ENCODE data around the gene ST7. TPM values are rescaled to one million over a fixed set of nuclear protein-coding genes. Genes with fewer than 3 reads are reported as not detected.

ST7 gene
- total RNA-seq, 1 experiment from 2014 or later: 12.9 TPM

DNA sequence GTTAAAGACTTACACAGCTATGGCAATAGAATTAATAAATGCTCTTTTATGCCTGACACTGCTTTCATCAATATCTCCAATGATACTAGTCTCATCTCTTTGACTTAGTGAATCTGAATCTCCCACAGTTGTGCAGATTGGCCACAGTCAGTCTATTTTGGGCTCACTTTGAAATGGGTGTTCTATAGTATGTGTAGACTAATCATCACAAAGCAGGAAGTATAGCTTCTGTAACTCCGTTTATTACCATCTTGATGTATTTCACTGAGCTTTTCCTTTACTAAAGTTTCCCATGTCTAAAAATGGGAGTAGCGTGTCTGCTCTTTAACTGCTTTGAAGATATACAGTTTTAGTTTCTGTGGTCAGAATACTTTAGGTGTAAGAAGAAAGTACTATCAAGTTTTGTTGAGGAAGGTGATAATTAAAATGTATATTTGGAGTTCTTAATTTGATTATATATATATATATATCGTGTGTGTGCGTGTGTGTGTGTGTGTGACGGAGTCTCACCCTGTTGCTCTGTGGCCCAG is 70.1 kb downstream of the ST7 start:
- no peak overlapping the region for H3K18ac ChIP-seq (ENCODE audit: insufficient read length, low read depth, low read length)
- H2BK12ac ChIP-seq (ENCODE audit: insufficient read length, low read depth, low read length): no peak overlapping the region
- no peak overlapping the region for H2BK15ac ChIP-seq (ENCODE audit: low read depth, low read length)
- H3K36me3 Mint-ChIP-seq (ENCODE audit: insufficient read depth in 1 of 3, low read depth in 3 of 3): no peaks in the 10 kb centered on the region
- H4K5ac ChIP-seq (ENCODE audit: insufficient read length, low read depth, low read length): no peak overlapping the region
- H4K91ac ChIP-seq (ENCODE audit: insufficient read length, low read depth, low read length): no peak overlapping the region
- TF ChIP-seq, protein P1, sequence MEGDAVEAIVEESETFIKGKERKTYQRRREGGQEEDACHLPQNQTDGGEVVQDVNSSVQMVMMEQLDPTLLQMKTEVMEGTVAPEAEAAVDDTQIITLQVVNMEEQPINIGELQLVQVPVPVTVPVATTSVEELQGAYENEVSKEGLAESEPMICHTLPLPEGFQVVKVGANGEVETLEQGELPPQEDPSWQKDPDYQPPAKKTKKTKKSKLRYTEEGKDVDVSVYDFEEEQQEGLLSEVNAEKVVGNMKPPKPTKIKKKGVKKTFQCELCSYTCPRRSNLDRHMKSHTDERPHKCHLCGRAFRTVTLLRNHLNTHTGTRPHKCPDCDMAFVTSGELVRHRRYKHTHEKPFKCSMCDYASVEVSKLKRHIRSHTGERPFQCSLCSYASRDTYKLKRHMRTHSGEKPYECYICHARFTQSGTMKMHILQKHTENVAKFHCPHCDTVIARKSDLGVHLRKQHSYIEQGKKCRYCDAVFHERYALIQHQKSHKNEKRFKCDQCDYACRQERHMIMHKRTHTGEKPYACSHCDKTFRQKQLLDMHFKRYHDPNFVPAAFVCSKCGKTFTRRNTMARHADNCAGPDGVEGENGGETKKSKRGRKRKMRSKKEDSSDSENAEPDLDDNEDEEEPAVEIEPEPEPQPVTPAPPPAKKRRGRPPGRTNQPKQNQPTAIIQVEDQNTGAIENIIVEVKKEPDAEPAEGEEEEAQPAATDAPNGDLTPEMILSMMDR (conservative IDR thresholded peaks at IDR 0.05): no peak
- H2BK20ac ChIP-seq (ENCODE audit: low read depth, low read length, poor library complexity, severe bottlenecking): no peak overlapping the region
- no peak overlapping the region for H3K23ac ChIP-seq (ENCODE audit: insufficient read length, low read depth, low read length)
- no peaks in the 10 kb centered on the region for H3K79me2 ChIP-seq (ENCODE audit: insufficient read depth, low read length)
- H3K79me1 ChIP-seq (ENCODE audit: insufficient read depth, low read depth, low read length, poor library complexity, severe bottlenecking): no peaks in the 10 kb centered on the region
- H4K20me1 ChIP-seq (ENCODE audit: control insufficient read depth, insufficient read depth, insufficient read length): no peaks in the 10 kb centered on the region
- DNase-seq: no peak
- no peak overlapping the region for H2BK5ac ChIP-seq (ENCODE audit: insufficient read length, low read length)
- H2AFZ ChIP-seq (ENCODE audit: low read length): no peak overlapping the region
- WGBS (ENCODE audit: extremely low coverage, insufficient read length, low lambda C conversion rate): no CpG with 5 or more reads among the region's 5 CpGs
- no peak overlapping the region for H3K4me2 ChIP-seq (ENCODE audit: insufficient read depth, insufficient read length, low read length)
- H3K27me3 ChIP-seq (ENCODE audit: insufficient read depth, low read length): no peaks in the 10 kb centered on the region
- H3K4me1 Mint-ChIP-seq: peaks cover 0 to 3% of the 10 kb centered on the region in 2 experiments; a peak in 1 of 4 replicates
- no peaks in the 10 kb centered on the region for H3K9me3 ChIP-seq (ENCODE audit: control insufficient read depth, low read depth, low read length)
- H3K56ac ChIP-seq (ENCODE audit: insufficient read length, low read depth, low read length): no peak overlapping the region
- H3K4me3 Mint-ChIP-seq: no peak overlapping the region
- H3T11ph ChIP-seq (ENCODE audit: low read length): no peak overlapping the region
- H2AK5ac ChIP-seq (ENCODE audit: insufficient read length, low read length): no peak overlapping the region
- no peak overlapping the region for H3K9ac ChIP-seq (ENCODE audit: extremely low read depth, insufficient read length, low read length)
- no peaks in the 10 kb centered on the region; the same call in 1 of the 2 replicates for H3K4me1 ChIP-seq (ENCODE audit: insufficient read depth, low read length)
- no peaks in the 10 kb centered on the region for H3K27me3 Mint-ChIP-seq (ENCODE audit: low read depth)
- no peak overlapping the region for H4K8ac ChIP-seq (replicated peaks; ENCODE audit: insufficient read length, low read depth, low read length)
- no peak overlapping the region for H3K14ac ChIP-seq (ENCODE audit: insufficient read depth, low read length)
- H3K23me2 ChIP-seq (ENCODE audit: insufficient read length, low read depth, low read length, poor library complexity, severe bottlenecking): no peaks in the 10 kb centered on the region
- no peak overlapping the region for H3K4ac ChIP-seq (ENCODE audit: low read depth, low read length)
- H2BK120ac ChIP-seq (ENCODE audit: low read depth, low read length, poor library complexity, severe bottlenecking): no peak overlapping the region
- no peaks in the 10 kb centered on the region; a peak in 1 of 5 replicates for H3K9me3 Mint-ChIP-seq
- no peak overlapping the region; a peak in 1 of 7 replicates for H3K27ac Mint-ChIP-seq
- H3K27ac ChIP-seq (ENCODE audit: insufficient read length, low read depth, low read length): no peak overlapping the region
